Liver (tissue), 9 donors: ENCODE data around the gene SCNN1B. TPM values are rescaled to one million over a fixed set of nuclear protein-coding genes. Genes with fewer than 3 reads are reported as not detected.

ENCODE experiments used
- DNase-seq: peaks from one replicate; pipeline ENCODE4 v3.0.0-alpha.2; 2017; ENCODE audit warnings: low spot score
- H3K27ac ChIP-seq, 2 donors: one replicate each; pipeline ENCODE4 v1.7.0; 2013; ENCODE audit warnings: inconsistent platforms in 2 of 2, low read length in 2 of 2, control low read depth in 1 of 2, low read depth in 1 of 2, mild to moderate bottlenecking in 1 of 2
- H3K27me3 ChIP-seq, 4 donors: one replicate each; pipeline versions ENCODE4 v1.6.1 to v1.7.0; 2013; ENCODE audit warnings: low read length in 3 of 4, inconsistent platforms in 1 of 4, mild to moderate bottlenecking in 1 of 4, moderate library complexity in 1 of 4; ENCODE audit not compliant: control insufficient read depth in 4 of 4, insufficient read depth in 4 of 4
- H3K36me3 ChIP-seq, 4 donors: one replicate each; pipeline versions ENCODE4 v1.6.1 to v1.7.0; 2013; ENCODE audit warnings: low read length in 3 of 4, mild to moderate bottlenecking in 3 of 4, low read depth in 1 of 4, moderate library complexity in 1 of 4; ENCODE audit not compliant: control insufficient read depth in 4 of 4, insufficient read depth in 3 of 4
- H3K4me1 ChIP-seq, 4 donors: one replicate each; pipeline versions ENCODE4 v1.6.1 to v1.7.0; 2013; ENCODE audit warnings: low read length in 3 of 4, mild to moderate bottlenecking in 3 of 4, moderate library complexity in 1 of 4; ENCODE audit not compliant: control insufficient read depth in 4 of 4, insufficient read depth in 4 of 4
- H3K4me3 ChIP-seq, 3 donors: one replicate each; pipeline versions ENCODE4 v1.6.1 to v1.7.0; 2013; ENCODE audit warnings: low read length in 3 of 3, control low read depth in 1 of 3, low read depth in 1 of 3, mild to moderate bottlenecking in 1 of 3
- H3K9ac ChIP-seq, 2 donors: one replicate each; pipeline ENCODE4 v1.7.0; 2013; ENCODE audit warnings: low read length in 2 of 2, mild to moderate bottlenecking in 2 of 2, moderate library complexity in 2 of 2, control low read depth in 1 of 2, low read depth in 1 of 2
- H3K9me3 ChIP-seq, 4 donors: one replicate each; pipeline versions ENCODE4 v1.6.1 to v1.7.0; 2013; ENCODE audit warnings: low read length in 3 of 4; ENCODE audit not compliant: control insufficient read depth in 4 of 4
- ATF3 ChIP-seq: IDR thresholded peaks from 2 replicates; pipeline ENCODE4 v1.6.1; 2016; ENCODE audit warnings: antibody characterized with exemption
- CTCF ChIP-seq: fragments of 150-350 bp; IDR thresholded peaks from 2 replicates; pipeline ENCODE4 v1.5.1; 2017; ENCODE audit warnings: improper control_type of control experiment, low read depth, low read length; ENCODE audit not compliant: missing input control
- EGR1 ChIP-seq, 2 donors: IDR thresholded peaks; 2 replicates each; pipeline ENCODE4 v1.6.1; 2016 to 2018; ENCODE audit warnings: antibody characterized with exemption in 2 of 2, low read depth in 2 of 2
- FOXA1 ChIP-seq: IDR thresholded peaks from 2 replicates; pipeline ENCODE4 v1.6.1; 2016; ENCODE audit warnings: antibody characterized with exemption
- FOXA2 ChIP-seq: IDR thresholded peaks from 2 replicates; pipeline ENCODE4 v1.6.1; 2016; ENCODE audit warnings: antibody characterized with exemption
- GABPA ChIP-seq, 2 donors: IDR thresholded peaks in 1 of 2; conservative IDR thresholded peaks in 1 of 2; 2 replicates each; pipeline ENCODE4 v1.6.1; 2016; ENCODE audit warnings: antibody characterized with exemption in 2 of 2, mild to moderate bottlenecking in 1 of 2, moderate library complexity in 1 of 2
- HNF4A ChIP-seq, 2 donors: conservative IDR thresholded peaks; 2 replicates each; pipeline ENCODE4 v1.6.1; 2016; ENCODE audit warnings: antibody characterized with exemption in 2 of 2, mild to moderate bottlenecking in 2 of 2
- HNF4G ChIP-seq: IDR thresholded peaks from 2 replicates; pipeline ENCODE4 v1.6.1; 2016; ENCODE audit warnings: antibody characterized with exemption
- JUND ChIP-seq, 2 donors: IDR thresholded peaks; 2 replicates each; pipeline ENCODE4 v1.6.1; 2016; ENCODE audit warnings: antibody characterized with exemption in 2 of 2
- MAX ChIP-seq: IDR thresholded peaks from 2 replicates; pipeline ENCODE4 v1.6.1; 2016; ENCODE audit warnings: antibody characterized with exemption
- NR2F2 ChIP-seq: IDR thresholded peaks from 2 replicates; pipeline ENCODE4 v1.6.1; 2016; ENCODE audit warnings: antibody characterized with exemption
- RAD21 ChIP-seq, 2 donors: IDR thresholded peaks; 2 replicates each; pipeline ENCODE4 v1.6.1; 2016; ENCODE audit warnings: antibody characterized with exemption in 2 of 2, mild to moderate bottlenecking in 2 of 2
- RXRA ChIP-seq, 2 donors: IDR thresholded peaks; 2 replicates each; pipeline ENCODE4 v1.6.1; 2017 to 2018; ENCODE audit warnings: antibody characterized with exemption in 2 of 2, mild to moderate bottlenecking in 1 of 2
- SP1 ChIP-seq: IDR thresholded peaks from 2 replicates; pipeline ENCODE4 v1.6.1; 2018; ENCODE audit warnings: antibody characterized with exemption, mild to moderate bottlenecking
- TAF1 ChIP-seq: conservative IDR thresholded peaks from 2 replicates; pipeline ENCODE4 v1.6.1; 2016; ENCODE audit warnings: antibody characterized with exemption, mild to moderate bottlenecking
- YY1 ChIP-seq: IDR thresholded peaks from 2 replicates; pipeline ENCODE4 v1.6.1; 2016; ENCODE audit warnings: antibody characterized with exemption, mild to moderate bottlenecking
- ZBTB33 ChIP-seq: IDR thresholded peaks from 2 replicates; pipeline ENCODE4 v1.6.1; 2016; ENCODE audit warnings: antibody characterized with exemption
- WGBS: extraction: QIAGEN DNeasy Blood & Tissue Kit; methylation state at CpG from one replicate; pipeline ENCODE4 v1.1.7; 2013; 5-methylcytosine and 5-hydroxymethylcytosine counted together
- polyA plus RNA-seq, 2 donors: library from polyadenylated mRNA; stranded (reverse) in 1 of 2; unstranded in 1 of 2; fragments of 200-250 nt in 1 of 2; fragments of >200 nt in 1 of 2; fragmentation: Nextera tagmentation in 1 of 2; extraction: Ambion mirVana in 1 of 2; gene quantifications; one replicate each; pipeline versions ENCODE4 v1.2.1 to v1.2.3, GENCODE V29; 2013 to 2015
- total RNA-seq, 2 donors: library from RNA; depleted of rRNA; stranded (reverse); fragments of >200 nt; gene quantifications; one replicate each; pipeline ENCODE4 v1.2.3, GENCODE V29; 2014
- donor health status: healthy.
- donor health status: healthy.
- donor health status: healthy.
- donor health status: healthy.
- donor health status: healthy.

Gene SCNN1B
- total and polyA plus RNA-seq, 4 donors = 0.08 to 0.17 (median 0.14) TPM; not detected in 1

- TF ChIP-seq CTCF (no peak), RAD21 (IDR thresholded peaks at IDR 0.05) (no peak), NR2F2 (no peak), MAX (no peak), ATF3 (no peak), TAF1 (no peak), HNF4A (conservative IDR thresholded peaks at IDR 0.05) (no peak), JUND (IDR thresholded peaks at IDR 0.05) (no peak)
- H3K27ac ChIP-seq = no peak overlapping the region
- no peak overlapping the region for H3K9ac ChIP-seq
- no peak for DNase-seq
- WGBS = 51% methylated on average over 2 of the region's 2 CpGs
- no peaks in the 10 kb centered on the region for H3K4me1 ChIP-seq
- H3K9me3 ChIP-seq = no peaks in the 10 kb centered on the region
- H3K36me3 ChIP-seq = no peaks in the 10 kb centered on the region
- H3K27me3 ChIP-seq = no peaks in the 10 kb centered on the region
- no peak overlapping the region for H3K4me3 ChIP-seq
These were observed 27.1 kb upstream of the SCNN1B start for GRCh38 chr16:23274968-23275367.

GRCh38 chr16:23276821-23277220 is 25.3 kb upstream of the SCNN1B start:
- H3K9me3 ChIP-seq = no peaks in the 10 kb centered on the region
- no peak overlapping the region for H3K9ac ChIP-seq
- no peaks in the 10 kb centered on the region for H3K36me3 ChIP-seq
- peaks cover 0 to 4% (median 0%) of the 10 kb centered on the region in 4 donors for H3K27me3 ChIP-seq
- TF ChIP-seq NR2F2 = no peak
- TF ChIP-seq EGR1 (IDR thresholded peaks at IDR 0.05; ENCODE audit: low read depth in 2 of 2) = no peak
- TF ChIP-seq FOXA1 = no peak
- TF ChIP-seq SP1 = no peak
- no peak for TF ChIP-seq JUND (IDR thresholded peaks at IDR 0.05)
- no peak for TF ChIP-seq FOXA2
- TF ChIP-seq ATF3 = no peak
- no peak for TF ChIP-seq RAD21 (IDR thresholded peaks at IDR 0.05)
- TF ChIP-seq CTCF = no peak
- TF ChIP-seq TAF1 = no peak
- H3K4me1 ChIP-seq = no peaks in the 10 kb centered on the region
- 71% methylated on average over 4 of the region's 4 CpGs for WGBS
- DNase-seq = no peak
- H3K4me3 ChIP-seq = no peak overlapping the region
- H3K27ac ChIP-seq = no peak overlapping the region

GRCh38 chr16:23278031-23278430 is 24.1 kb upstream of the SCNN1B start:
- no peaks in the 10 kb centered on the region for H3K4me1 ChIP-seq
- H3K27ac ChIP-seq = no peak overlapping the region
- H3K27me3 ChIP-seq = peaks cover 0 to 4% (median 0%) of the 10 kb centered on the region in 4 donors
- H3K9me3 ChIP-seq = no peaks in the 10 kb centered on the region
- 45% methylated on average over 2 of the region's 2 CpGs for WGBS
- no peak overlapping the region for H3K9ac ChIP-seq
- DNase-seq = no peak
- no peaks in the 10 kb centered on the region for H3K36me3 ChIP-seq
- no peak overlapping the region for H3K4me3 ChIP-seq
- TF ChIP-seq SP1 (no peak), TAF1 (no peak), GABPA (IDR thresholded peaks at IDR 0.05 in 1 of 2, conservative IDR thresholded peaks at IDR 0.05 in 1 of 2) (no peak), FOXA2 (no peak), YY1 (no peak), RAD21 (IDR thresholded peaks at IDR 0.05) (no peak), FOXA1 (no peak), EGR1 (IDR thresholded peaks at IDR 0.05; ENCODE audit: low read depth in 2 of 2) (no peak), ATF3 (no peak), JUND (IDR thresholded peaks at IDR 0.05) (no peak), HNF4A (conservative IDR thresholded peaks at IDR 0.05) (no peak), HNF4G (no peak), ZBTB33 (no peak), CTCF (no peak), RXRA (IDR thresholded peaks at IDR 0.05) (no peak), NR2F2 (no peak)
